ENCODE results near the gene CHRDL2.
A peak's percentile ranks its signal among the peaks of the same experiment; 100 is the strongest.

The CHRDL2 gene

DNA sequence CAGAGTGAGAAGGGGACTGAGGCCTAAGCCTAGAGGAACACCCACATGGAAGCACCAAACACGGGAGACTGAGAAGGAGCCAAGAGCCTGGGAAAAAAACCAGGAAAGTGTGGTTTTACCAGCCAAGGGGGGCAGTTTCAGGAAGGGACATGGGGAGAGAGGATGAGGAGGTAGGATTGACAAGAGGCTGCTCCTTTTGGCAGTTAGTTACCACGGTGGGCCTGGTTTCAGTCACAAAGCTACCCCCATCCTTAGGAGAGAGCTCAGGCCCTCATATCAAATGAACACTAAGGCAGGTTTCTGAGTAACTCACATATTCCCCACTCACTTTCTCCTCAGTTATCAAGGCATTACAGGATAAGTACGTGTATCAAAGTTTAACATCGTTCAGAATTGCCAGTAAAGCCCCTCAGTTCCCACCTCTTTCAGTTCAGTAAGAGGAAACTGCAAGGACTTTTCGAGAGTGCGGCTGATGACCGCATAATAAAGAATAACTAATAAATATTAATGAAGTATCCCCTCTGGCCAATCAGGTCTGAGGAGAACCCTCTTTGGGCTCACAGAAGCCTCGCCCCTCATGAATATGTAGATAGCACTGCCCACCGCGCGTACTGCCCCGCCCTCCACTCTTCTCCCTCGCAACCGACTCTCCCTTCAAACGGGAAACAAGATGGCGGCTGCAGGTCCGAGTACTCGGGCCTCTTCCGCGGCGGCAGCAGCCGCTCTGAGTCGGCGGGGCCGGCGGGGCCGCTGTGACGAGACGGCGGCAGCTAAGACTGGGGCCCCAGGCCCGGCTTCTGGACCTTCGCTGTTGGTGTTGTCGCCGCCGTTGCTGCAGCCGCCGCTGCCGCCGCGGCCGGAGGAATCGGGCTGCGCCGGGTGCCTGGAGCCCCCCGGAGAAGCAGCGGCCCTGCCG is 17.2 kb upstream of the CHRDL2 start, which contains the start of gene RNF169:
Gene RNF169, plus strand, starts transcription at position 639 of the 916 bp plus-strand sequence. Its CDS starts 32 bp downstream, at position 671.
- peak; percentile 83 for DNase-seq

DNA sequence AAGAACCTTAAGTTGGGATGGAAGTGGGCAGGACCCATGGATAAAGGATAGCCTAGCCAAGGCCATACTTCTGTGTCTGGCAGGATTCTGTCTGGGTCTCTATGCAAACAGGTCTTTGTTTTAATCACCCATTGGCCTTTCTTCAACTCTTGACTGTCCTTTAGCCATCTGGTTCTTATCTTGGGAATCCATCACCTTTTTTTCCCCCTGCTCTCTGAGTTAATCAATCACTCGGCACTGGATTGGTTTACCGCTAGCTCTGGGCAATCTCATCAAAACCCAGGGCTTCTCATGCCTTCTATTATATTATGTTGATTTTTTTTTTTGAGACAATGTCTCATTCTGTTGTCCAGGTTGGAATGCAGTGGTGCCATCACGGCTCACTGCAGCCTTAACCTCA is 15.6 kb upstream of the CHRDL2 start:
- DNase-seq: no peak

DNA sequence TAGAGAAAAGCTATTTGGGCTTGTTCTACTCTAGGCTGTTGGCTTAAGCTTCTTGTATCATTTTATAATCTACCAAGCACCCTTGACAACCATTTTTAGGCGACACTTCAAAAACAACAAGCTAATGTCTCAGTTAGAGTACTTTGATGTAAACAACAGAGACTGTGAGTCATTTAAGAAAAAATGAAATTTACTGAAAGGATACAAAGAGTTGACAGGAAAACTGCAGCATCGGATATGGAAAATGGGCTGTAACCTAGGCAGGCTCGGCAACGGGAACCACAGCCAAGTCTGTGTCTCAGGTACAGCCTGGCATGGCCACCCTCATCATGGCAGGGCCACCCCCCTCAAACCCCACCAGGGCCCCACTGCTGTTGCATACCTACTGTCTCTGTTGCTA is 13.1 kb upstream of the CHRDL2 start:
- no peak for DNase-seq

DNA sequence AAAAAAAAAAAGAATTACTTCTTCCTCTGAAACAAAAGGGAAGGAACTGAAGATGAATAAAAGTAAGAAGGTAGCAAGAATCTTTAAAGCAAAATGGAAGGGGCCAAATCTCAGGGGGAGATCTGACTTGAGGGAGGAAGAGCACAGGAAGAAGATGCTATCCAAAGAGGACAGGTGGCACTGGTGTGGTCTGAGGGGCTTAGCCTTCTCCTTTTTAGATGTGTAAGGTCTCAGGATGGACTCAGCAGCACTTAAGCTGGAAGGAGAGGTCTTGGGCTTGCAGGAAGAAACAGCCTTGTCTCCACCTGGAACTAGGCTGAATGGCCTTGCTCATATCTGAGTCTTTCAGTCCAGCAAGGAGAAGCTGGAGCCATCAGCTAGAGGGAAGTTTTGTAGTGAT is 12.4 kb upstream of the CHRDL2 start:
- no peak for DNase-seq

DNA sequence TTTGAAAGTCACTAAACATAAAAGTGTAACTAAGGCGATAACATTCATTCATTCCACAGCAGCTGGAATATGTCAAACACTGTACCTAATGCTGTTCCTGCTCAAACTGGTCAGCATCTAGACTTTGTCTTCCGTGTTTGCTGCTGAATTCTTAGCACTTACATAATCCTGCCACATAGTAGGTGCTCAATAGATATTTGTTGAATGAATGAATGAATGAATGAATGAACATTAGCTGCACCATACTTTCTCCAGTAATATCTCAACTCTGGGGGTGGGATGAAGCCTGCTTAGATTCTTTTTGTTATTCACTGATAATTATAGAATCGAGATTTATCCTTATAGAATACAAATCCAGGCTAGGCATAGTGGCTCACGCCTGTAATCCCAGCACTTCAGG is 10.8 kb upstream of the CHRDL2 start:
- DNase-seq: no peak

DNA sequence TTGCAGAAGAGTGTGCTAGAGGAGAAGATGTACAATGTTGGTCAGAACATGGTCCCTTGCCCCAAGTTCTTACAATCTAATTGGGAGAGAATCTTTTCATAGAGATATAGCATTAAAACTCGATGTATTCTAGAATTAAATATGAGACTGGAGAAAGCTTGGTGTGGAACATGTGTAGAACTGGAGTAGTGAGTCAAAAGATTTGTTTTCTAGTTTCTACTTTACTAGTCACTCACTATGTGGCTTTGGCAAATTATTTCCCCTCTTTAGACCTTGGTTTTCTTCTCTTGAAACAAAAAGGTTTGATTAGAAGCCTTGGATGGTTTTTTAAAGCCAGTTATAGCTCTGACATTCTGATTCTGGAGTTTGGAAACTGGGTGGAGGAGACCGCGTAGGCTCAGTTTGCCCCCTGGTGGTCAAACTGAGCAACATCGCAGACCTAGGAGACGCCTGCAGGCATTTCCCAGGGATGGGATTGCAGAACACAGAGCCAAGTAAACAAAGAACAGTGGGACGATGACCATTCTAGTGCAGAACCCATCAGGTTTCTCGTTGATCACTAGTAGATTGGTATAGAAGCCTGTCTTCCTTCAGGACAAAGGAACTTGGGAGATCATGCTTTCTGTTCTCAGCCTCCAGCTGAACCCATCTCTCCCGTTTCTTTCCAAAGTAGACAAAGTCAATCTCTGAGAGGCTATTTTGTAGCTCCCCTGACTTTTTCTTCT is 8.5 kb upstream of the CHRDL2 start:
- DNase-seq: peak; percentile 13

DNA sequence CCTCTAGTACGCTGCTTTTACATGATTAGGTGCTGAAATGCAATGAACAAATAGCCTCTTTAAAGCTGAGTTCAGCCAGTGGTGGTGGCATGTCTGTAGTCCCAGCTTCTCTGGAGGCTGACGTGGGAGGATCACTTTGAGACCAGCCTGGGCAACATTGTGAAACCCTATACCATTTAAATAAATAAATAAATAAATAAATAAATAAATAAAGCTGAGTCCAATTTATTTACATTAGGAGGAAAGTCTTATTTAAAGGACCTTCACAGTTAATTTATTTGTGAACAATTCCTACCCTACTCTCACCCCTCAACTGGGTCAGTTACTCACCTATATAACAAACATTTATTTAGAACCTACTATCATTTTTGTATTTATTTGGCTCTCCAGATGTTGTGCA is 4.8 kb upstream of the CHRDL2 start:
- no peak for DNase-seq

DNA sequence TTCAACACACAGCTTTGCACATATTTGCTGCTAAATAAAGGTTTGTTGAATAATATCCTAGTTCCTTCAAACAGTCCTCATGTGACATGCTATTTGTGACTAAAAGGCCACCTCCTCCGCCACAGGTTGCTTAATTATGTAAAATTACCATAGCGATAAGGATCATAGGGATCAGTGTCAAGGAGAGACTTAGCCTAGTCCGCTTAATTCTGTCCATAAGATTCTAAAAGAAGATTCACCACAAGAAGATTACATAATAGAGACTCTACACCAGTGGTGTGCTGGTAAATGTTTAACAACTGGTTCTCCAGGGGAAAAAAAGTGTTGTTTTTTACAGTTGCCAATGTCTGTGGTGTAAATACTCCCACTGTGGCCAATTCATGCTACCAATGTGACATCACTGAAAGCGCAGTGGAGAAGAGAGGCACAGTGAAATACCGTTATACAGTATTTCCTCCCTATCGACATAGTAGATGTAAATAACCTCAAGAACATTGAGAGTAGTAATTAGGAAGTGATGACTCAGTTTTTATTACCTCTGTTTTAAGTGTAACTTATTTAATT is 4.2 kb upstream of the CHRDL2 start:
- no peak for DNase-seq

DNA sequence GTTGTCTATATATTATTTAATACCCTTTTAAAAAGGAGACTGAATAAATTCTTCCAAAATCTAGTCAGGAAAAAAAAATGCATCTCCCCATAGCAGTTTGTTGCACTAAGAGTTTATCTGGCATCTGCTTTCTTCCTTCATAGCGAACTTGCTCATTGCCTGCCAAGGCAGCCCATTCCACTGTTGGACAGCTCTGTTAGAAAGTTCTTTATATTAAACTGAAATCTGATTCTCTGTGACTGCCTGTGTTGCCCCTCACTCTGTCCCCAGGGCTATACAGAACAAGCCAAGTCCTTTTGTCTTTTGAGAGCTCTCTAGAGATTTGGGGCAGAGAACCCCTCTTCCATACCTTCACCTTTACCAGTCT is 3.3 kb upstream of the CHRDL2 start:
- no peak for DNase-seq

DNA sequence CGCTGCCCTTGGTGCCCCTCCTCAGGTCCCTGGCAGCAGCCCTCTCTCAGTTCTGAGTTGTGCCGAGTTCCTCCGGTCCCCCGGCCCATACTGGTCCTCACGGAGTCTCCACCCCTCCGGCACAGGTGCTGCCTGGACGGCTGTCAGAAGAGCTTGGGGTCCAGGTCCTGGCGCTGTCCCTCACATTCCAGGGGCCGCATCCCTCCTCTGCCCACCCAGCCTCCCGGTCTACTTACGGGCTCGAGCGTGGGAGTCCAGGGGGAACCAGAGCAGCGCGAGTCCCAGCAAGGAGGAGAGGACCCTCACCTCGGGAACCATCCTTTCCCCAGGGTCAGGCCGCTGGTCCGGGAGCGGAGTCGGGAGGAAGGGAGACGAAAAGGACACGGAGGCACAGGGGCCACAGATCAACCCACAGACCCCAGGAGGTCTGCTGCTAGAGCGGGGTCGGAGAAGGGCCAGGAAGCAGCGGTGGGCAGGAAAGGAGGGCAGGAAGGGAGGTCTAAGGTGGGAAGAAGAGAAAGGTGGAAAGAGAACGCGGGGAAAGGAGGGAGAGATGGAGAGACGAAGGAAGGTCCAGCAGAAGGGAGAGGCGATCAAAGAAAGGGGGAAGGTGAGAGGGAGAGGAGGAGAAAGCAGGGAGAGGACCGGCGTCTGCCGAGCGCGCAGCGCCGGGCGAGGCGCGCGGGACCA is 510 bp downstream of the CHRDL2 start:
- no peak for DNase-seq

DNA sequence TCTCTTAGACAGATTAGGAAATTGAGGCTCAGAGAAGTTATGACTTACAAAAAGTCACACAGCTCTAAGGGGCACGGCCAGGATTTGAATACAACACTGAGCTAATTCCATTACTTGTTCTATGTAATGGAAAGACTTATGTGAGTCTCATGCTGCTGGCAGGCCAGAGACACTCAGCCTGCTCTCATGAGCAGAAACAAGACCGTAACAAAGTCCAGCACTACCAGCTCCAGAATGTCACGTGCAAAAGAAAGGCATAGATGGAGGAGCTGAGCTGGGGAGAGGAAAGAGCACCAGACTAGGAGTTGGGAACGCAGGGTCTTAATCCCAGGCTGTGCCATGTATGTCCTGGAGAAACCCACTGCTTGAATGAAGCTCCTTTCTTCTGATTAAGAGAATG is 1.8 kb downstream of the CHRDL2 start:
- DNase-seq: no peak

DNA sequence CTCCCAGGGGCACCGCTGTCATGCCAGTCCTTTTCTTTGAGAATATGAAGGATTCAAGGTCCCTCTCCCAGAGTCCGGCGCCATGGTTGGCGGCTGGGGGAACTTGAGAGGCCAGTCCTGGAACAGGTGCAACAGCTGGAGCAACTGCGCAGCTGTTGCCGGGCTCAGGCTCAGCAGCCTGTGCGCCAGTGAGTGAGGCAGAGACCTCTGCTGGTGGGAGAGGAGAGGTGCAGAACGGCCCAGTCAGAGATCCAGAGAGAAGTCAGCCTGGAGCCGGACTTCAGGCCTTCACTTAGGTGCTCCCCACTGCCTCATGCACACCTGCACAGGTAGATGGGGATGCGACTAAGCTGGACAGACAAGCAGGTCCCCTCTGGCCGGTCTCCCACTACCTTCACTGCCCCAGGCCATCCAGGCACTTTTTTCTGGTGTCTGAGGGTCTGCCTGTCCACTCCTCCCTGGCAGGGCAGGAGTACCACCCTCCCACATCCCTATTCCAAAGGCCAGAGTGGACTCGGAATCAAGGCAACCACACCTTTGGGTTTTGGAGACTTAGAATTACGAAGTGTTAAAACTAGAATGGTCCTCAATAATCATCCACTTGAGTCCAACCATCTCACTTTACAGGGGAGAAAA is 4.6 kb downstream of the CHRDL2 start:
- peak; percentile 46 for DNase-seq

DNA sequence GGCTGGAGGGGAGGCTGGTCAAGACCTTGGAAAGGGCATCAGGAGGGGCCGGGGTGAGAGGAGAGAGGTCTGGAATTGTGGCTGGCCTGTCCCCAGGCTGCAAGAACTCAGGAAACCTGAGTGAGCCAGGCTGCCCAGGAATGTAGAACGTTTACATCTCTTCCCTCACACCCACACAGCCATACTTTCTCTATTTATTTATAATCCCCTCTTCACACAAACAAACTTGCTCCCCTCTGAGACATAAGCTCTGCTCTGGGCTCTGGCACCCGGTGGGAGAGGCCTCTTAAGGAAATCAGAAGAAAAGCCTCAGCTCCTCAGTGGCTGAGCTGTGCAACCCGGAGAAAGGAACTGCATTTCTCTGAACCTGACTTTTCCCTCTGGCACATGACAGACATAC is 5.5 kb downstream of the CHRDL2 start:
- DNase-seq: no peak

DNA sequence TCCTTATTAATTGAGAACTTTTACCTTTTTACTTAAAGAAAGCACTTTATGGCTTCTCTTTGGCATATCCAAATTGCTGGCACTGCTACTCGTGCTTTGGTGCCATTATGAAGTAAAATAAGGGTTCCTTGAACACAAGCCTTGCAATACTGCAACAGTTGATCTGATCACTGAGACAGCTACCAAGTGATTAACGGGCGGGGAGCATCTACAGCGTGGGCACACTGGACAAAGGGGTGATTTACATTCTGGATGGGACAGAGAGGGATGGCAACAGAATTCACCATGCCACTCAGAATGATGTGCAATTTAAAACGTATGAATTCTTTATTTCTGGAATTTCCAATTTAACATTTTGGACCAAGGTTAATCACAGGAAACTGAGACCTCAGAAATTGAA is 7.7 kb downstream of the CHRDL2 start:
- no peak for DNase-seq

DNA sequence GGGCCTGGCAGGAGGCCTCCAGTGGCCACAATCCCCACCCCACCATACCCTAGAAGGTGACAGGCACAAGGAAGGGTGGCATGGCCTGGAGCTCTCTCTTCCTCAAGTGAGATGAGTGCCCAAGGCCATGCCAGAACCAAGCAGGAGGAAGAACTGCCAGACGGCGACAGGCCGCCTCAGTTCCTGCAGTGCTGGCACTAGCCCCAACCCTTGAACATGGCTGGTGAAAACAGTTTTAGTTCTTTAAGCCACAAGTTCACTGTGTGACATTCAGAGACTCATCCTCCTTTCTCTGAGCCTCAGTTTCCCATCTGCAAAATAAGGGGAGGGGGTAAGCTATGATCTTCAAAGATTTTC is 9.8 kb downstream of the CHRDL2 start:
- DNase-seq: no peak

DNA sequence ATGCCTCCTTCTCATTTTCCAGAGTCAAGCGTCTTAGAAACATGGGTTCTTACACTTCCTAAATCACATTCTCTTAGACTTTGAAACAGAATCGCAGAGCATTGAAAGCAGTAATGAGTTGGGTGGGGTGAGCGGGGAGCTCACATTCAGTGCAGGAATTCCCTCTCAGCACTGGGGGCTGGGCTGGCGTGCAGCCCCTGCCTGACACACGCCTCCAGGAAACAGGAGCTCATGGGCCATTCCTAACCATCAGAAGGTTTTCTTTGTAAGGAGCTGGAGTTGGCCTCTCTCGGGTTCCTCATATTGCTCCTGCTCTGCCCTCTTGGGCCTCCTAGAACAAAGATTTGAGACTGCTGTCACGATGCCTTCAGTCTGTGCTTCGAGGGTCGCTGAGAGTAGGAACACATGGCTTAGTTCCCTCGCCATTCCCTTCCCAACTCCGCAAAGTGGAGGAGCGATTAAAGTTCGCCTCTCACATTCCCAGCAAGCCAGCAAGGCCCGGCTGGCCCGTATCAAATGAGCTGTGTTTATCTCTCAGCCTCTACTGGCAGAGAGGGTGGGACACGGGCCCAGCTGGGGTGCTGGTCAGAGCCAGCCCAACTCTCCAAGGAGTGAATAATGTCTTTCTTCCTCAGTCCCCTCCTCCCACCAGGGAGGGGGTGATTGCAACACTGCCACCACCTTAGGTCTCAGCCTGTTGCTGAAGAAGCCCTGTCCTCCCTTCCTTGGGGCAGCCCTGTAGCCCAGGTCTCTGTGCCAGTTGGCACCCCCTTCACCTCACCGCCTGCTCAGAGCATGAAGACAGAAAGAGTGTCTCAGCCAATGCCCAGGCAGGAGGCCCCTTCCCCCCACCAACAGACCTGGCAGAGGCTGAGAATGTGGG is 10.4 kb downstream of the CHRDL2 start:
- DNase-seq: no peak

DNA sequence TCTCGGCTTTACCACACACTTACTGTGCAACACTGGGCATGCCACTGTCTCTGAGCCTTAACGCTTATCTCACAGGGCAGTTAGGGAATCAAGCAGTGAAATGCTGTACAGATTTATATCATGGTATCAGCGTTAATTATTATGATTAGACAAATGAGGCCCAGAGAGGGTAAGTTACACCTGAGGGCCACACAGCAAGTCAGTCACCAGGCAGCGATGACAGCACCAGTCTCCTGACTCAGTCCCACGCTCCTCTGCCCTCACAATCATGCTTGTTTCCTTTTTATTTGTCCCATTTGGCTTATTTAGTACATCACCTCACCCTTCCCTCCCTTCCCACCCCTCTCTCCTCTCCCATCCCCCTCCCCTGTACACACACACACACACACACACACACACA is 12.2 kb downstream of the CHRDL2 start:
- DNase-seq: no peak

DNA sequence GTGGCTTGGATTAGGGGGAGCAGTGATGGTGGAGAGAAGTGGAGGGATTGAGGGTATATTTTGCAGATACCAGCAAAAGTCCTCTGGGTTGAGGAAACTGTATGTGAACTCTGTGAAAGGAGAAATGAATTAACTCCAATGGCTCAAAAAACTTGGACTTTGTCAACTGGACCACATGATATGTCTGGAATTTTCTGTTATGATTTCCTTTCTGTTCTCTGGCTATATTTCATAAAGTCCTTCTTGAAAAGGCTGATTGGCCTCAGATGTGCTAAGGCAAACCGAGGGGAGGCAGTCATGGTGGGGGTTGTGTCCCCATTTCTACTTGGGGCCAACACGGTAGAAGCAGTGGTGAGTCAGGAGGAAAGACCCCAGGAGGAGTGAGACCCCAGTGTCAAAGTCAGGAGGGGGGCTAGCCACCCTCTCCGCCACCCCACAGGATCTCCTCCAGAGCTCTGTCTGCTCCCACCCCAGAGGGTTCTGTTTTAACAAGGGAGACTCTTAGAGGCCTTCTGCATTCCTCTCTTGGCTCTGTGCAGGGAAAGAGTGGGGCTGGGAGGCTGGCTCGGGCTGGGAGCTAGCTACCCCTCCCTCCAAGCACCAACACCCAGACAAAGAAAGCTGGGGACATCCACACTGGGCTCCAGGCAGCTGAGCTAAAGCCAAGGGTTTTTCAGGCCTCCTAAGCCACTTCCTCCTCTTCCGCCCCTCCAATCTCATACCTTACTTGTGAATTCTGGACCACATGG is 13.8 kb downstream of the CHRDL2 start:
- DNase-seq: no peak

DNA sequence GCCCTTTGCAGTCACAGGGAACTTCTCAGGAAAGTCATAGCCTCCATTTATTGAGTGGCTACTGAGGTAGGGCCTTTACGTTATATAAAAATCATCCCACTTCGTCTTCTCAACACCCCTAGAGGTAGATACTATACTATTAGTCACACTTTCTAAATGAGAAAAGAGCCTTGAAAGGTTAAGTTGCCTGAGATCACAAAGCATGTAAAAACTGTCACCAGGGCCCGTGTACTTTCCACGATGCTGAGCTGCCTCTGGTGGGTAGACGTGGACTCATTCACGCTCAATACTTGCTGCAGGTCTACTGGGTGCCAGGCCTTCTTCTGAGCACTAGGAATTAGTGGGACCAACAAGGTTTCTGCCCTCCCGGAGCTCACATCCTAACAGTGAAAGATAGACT is 16.3 kb downstream of the CHRDL2 start:
- DNase-seq: no peak

DNA sequence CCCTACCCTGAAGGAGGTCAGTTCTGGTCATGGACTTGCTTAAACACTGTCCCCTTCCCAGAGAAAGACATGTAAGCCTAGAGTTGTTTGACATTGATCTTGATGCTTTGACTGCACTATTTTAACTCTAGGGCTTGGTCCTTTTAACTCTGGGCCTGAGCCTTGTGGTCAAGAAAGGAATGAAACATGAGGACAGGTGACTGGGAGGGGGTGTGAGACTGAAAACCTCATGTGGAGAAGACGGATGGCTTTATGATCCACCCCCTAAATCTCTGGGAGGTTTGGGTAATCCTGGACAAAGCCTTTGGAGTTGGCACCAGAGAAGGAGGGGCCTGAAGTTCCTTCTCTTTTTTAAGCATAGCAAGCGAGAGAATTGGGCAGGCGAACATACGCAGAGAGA is 17.5 kb downstream of the CHRDL2 start:
- DNase-seq: no peak

DNA sequence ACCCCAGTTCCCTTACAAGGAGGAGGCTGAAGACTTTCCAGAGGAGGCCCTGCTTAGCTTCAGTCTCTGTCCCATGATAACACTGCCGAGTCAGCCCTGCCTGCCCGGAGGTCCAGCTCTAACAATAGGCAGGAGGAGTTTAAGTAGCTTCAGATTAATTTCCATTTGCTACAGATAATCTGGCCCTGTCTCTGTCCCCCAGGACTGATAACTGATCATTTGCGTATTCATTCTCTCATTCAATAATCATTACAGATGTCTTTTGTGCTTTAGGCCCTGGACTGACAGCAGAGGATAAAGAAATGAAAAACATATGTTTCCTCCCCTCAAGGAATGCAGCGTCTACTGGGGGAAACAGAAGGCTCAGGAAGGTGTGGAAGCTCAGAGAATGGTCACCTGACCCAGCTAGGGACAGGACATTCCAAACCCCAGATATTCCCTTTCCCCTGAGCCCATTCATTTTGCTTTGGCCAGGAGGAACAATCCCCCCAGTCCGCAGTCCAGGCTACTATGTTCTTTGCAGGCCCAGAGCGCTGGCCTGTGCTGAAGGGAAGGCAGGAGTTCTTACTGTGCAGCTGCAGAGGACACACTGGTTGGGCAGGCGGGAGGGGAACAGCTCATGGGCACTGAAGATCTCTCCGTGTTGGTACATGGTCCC is 20.8 kb downstream of the CHRDL2 start:
- no peak for DNase-seq
